DMS53 treated with DMSO at 0.1 percent for 48 hours (cell line): Measurements from ENCODE around the gene ZNF700.
"Not testable (repeated sequence)": the region's sequence is repeated elsewhere in the genome, so short reads cannot be mapped to it uniquely, and the experiment has no call there.

Experiments
- DNase-seq: peaks from one replicate; lab custom pipeline; 2025; ENCODE audit not compliant: unreplicated experiment; lab: John Stamatoyannopoulos, UW

ZNF700 gene

GRCh38 chr19:11924886-11925650 lies at the start of gene ZNF700:
ZNF700 (plus strand) TSS chr19:11925107; CDS start chr19:11925211, 104 bp downstream.
- DNase-seq, result peak; percentile 89

- not testable (repeated sequence) for DNase-seq
Observed at GRCh38 chr19:11879687-11880266, 45.1 kb upstream of the ZNF700 start.

- DNase-seq, result no peak
Observed at GRCh38 chr19:11880598-11880997, 44.3 kb upstream of the ZNF700 start.

GRCh38 chr19:11881151-11881800 lies 43.6 kb upstream of the ZNF700 start:
- peak; percentile 46 for DNase-seq

GRCh38 chr19:11882606-11883005 lies 42.3 kb upstream of the ZNF700 start:
- no peak for DNase-seq

- DNase-seq, result no peak
Observed at GRCh38 chr19:11887234-11887610, 37.7 kb upstream of the ZNF700 start.

- DNase-seq, result peak; percentile 58
Observed at GRCh38 chr19:11887611-11888531, 37.0 kb upstream of the ZNF700 start, which contains the start of gene ZNF69. ZNF69 (plus strand) TSS chr19:11887782; CDS start chr19:11887924, 142 bp downstream.

- DNase-seq, result not testable (repeated sequence)
Observed at GRCh38 chr19:11889901-11890300, 35.0 kb upstream of the ZNF700 start.

- DNase-seq, result no peak
Observed at GRCh38 chr19:11890634-11891033, 34.3 kb upstream of the ZNF700 start.

GRCh38 chr19:11894851-11895250 lies 30.1 kb upstream of the ZNF700 start:
- DNase-seq, result no peak

GRCh38 chr19:11902228-11902627 lies 22.7 kb upstream of the ZNF700 start:
- no peak for DNase-seq

- DNase-seq, result no peak
Observed at GRCh38 chr19:11905928-11906327, 19.0 kb upstream of the ZNF700 start.

- DNase-seq, result not testable (repeated sequence)
Observed at GRCh38 chr19:11911937-11912336, 13.0 kb upstream of the ZNF700 start.

GRCh38 chr19:11914417-11915051 lies 10.4 kb upstream of the ZNF700 start:
- not testable (repeated sequence) for DNase-seq

- DNase-seq, result no peak
Observed at GRCh38 chr19:11921852-11922495, 2.9 kb upstream of the ZNF700 start.

GRCh38 chr19:11925651-11926187 lies 812 bp downstream of the ZNF700 start:
- DNase-seq, result not testable (repeated sequence)

- no peak for DNase-seq
Observed at GRCh38 chr19:11927227-11927626, 2.3 kb downstream of the ZNF700 start.

GRCh38 chr19:11931051-11931450 lies 6.1 kb downstream of the ZNF700 start:
- DNase-seq, result no peak

- no peak for DNase-seq
Observed at GRCh38 chr19:11931513-11931912, 6.6 kb downstream of the ZNF700 start.

GRCh38 chr19:11935829-11936228 lies 10.9 kb downstream of the ZNF700 start:
- DNase-seq, result not testable (repeated sequence)
